HepG2 (cell line): ENCODE results near the gene ALX1. TPM values are rescaled to one million over a fixed set of nuclear protein-coding genes. Genes with fewer than 3 reads are reported as not detected.

ENCODE experiments used
- HNRNPLL ChIP-seq: fragments of 200-400 bp; formaldehyde crosslinking; IDR thresholded peaks from 2 replicates; pipeline ENCODE4 v1.6.1; 2017; ENCODE audit warnings: mild to moderate bottlenecking, low read depth, low read length; ENCODE audit not compliant: poor library complexity, severe bottlenecking
- IRX3 ChIP-seq: sonication (generic); formaldehyde crosslinking; IDR thresholded peaks from 2 replicates; pipeline ENCODE4 v1.8.1; 2023; ENCODE audit warnings: mild to moderate bottlenecking, low read depth, missing genetic modification reagents, borderline replicate concordance
- KDM1A ChIP-seq: IDR thresholded peaks from 2 replicates; pipeline ENCODE4 v1.6.1; 2016; ENCODE audit warnings: missing compliant biosample characterization
- MAX ChIP-seq: IDR thresholded peaks from 2 replicates; pipeline ENCODE4 v1.6.1; 2012; ENCODE audit warnings: inconsistent platforms
- NCOA5 ChIP-seq: sonication (generic); formaldehyde crosslinking; IDR thresholded peaks from 2 replicates; pipeline ENCODE4 v1.4.0; 2020; ENCODE audit warnings: missing genetic modification reagents
- PHF5A ChIP-seq: IDR thresholded peaks from one replicate; pipeline ENCODE4 v1.6.1; 2018; ENCODE audit warnings: low read depth, missing genetic modification reagents; ENCODE audit not compliant: unreplicated experiment
- PRDM4 ChIP-seq: sonication (generic); formaldehyde crosslinking; IDR thresholded peaks from 2 replicates; pipeline ENCODE4 v1.9.0; 2021; ENCODE audit warnings: missing genetic modification reagents, borderline replicate concordance
- ZNF558 ChIP-seq: sonication (generic); formaldehyde crosslinking; IDR thresholded peaks from 2 replicates; pipeline ENCODE4 v1.9.0; 2022; ENCODE audit warnings: mild to moderate bottlenecking, missing genetic modification reagents, borderline replicate concordance
- polyA plus RNA-seq, 8 experiments: library from polyadenylated mRNA; depleted of rRNA in 3 of 8; stranded (reverse) in 7 of 8; unstranded in 1 of 8; fragments of >200 nt; fragmentation: Illumina TruSeq in 4 of 8; extraction: Trizol in 4 of 8; gene quantifications; 2 replicates each; pipeline versions ENCODE4 v1.2.1 to v1.2.3, GENCODE V29; 2011 to 2016; ENCODE audit warnings: low read depth in 4 of 8, missing spikeins in 1 of 8, mixed read lengths in 1 of 8; ENCODE audit not compliant: insufficient read depth in 1 of 8
- total RNA-seq, 5 experiments: library from RNA; depleted of rRNA; stranded (reverse); fragments of >200 nt; fragmentation: Illumina TruSeq; extraction: Trizol; gene quantifications; 2 replicates each; pipeline ENCODE4 v1.2.3, GENCODE V29; 2016; ENCODE audit warnings: low read depth in 1 of 5
- TF ChIP-seq, protein P1 (sequence below): sonication (generic); formaldehyde crosslinking; IDR thresholded peaks from 2 replicates; pipeline ENCODE4 v1.5.1; 2020; ENCODE audit warnings: mild to moderate bottlenecking, missing genetic modification reagents, moderate library complexity

Gene ALX1
- total and polyA plus RNA-seq, 2 of the 13 experiments (the other 11 are each of a cell fraction or from before 2014, with no cell fraction given), result not detected

DNA sequence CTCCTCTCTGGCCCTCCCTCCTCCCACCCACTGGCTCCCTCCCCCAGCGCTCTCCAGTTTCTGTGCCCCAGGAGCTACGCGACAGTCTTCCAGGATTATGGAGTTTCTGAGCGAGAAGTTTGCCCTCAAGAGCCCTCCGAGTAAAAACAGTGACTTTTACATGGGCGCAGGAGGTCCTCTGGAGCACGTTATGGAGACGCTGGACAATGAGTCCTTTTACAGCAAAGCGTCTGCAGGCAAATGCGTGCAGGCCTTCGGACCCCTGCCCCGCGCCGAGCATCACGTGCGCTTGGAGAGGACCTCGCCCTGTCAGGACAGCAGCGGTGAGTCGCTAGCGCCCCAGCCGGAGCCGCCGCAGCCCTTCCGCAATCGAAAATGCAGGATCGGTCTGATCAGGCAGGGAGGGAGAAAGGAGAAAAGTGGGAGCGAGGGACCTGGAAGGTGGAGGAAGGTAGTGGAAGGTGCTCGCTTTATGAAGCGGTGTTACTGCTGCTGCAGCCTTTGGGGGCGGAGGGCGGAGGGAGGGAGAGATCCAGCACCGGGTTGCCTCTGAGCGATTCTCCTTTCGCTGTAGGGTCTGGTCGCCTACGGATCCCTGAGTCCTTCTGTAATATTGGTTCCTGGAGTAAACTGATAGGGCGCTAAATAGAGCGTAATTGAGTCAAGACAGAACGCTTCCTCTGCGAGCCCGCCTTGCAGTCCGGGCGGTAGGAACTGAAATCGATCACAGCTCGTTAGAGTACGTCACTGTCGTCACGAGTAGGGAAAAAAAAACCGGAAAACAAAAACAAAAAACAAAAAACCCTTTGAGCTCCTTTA, at the start of gene ALX1 (continued):
- TF ChIP-seq, protein P1, sequence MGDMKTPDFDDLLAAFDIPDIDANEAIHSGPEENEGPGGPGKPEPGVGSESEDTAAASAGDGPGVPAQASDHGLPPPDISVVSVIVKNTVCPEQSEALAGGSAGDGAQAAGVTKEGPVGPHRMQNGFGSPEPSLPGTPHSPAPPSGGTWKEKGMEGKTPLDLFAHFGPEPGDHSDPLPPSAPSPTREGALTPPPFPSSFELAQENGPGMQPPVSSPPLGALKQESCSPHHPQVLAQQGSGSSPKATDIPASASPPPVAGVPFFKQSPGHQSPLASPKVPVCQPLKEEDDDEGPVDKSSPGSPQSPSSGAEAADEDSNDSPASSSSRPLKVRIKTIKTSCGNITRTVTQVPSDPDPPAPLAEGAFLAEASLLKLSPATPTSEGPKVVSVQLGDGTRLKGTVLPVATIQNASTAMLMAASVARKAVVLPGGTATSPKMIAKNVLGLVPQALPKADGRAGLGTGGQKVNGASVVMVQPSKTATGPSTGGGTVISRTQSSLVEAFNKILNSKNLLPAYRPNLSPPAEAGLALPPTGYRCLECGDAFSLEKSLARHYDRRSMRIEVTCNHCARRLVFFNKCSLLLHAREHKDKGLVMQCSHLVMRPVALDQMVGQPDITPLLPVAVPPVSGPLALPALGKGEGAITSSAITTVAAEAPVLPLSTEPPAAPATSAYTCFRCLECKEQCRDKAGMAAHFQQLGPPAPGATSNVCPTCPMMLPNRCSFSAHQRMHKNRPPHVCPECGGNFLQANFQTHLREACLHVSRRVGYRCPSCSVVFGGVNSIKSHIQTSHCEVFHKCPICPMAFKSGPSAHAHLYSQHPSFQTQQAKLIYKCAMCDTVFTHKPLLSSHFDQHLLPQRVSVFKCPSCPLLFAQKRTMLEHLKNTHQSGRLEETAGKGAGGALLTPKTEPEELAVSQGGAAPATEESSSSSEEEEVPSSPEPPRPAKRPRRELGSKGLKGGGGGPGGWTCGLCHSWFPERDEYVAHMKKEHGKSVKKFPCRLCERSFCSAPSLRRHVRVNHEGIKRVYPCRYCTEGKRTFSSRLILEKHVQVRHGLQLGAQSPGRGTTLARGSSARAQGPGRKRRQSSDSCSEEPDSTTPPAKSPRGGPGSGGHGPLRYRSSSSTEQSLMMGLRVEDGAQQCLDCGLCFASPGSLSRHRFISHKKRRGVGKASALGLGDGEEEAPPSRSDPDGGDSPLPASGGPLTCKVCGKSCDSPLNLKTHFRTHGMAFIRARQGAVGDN (CRISPR knock-in tag), result peak; percentile 34; the same call in 1 of the 2 replicates
- no peak for TF ChIP-seq NCOA5 (CRISPR knock-in tag)
- no peak for TF ChIP-seq ZNF558
- TF ChIP-seq IRX3 (CRISPR knock-in tag), result no peak
- no peak for TF ChIP-seq KDM1A (CRISPR knock-in tag)
- no peak for TF ChIP-seq PHF5A (CRISPR knock-in tag)
- TF ChIP-seq MAX, result 0 out of 2 replicates have a peak, but pooled peaks have one; percentile 36
- peak; percentile 57 for TF ChIP-seq HNRNPLL
- no peak for TF ChIP-seq PRDM4
